HEK293 (cell line): ENCODE data around the gene S1PR2.
A peak's percentile ranks its signal among the peaks of the same experiment; 100 is the strongest.
"Not testable (repeated sequence)": the region's sequence is repeated elsewhere in the genome, so short reads cannot be mapped to it uniquely, and the experiment has no call there.

Source experiments
- CTCF ChIA-PET: fragments of 350-600 bp; formaldehyde crosslinking; extraction: SDS; loops from one replicate; lab custom pipeline; 2021; ENCODE audit warnings: antibody characterized with exemption; lab: Yijun Ruan, JAX
- POLR2A ChIA-PET: fragments of 300-600 bp; formaldehyde crosslinking; extraction: SDS; loops from one replicate; lab custom pipeline; 2020; ENCODE audit warnings: antibody characterized with exemption, inconsistent platforms; lab: Yijun Ruan, JAX
- H3K27ac ChIP-seq: fragments of 200-500 bp; sonication (Bioruptor generic); 2 replicates; pipeline ENCODE4 v1.5.1; 2014; ENCODE audit warnings: low read depth, low read length, control low read depth, inconsistent platforms; ENCODE audit errors: extremely low read depth
- H3K36me3 ChIP-seq, 2 experiments: fragments of 200-500 bp in 1 of 2; sonication (Bioruptor generic) in 1 of 2; 1 replicate in 1 of 2; 2 replicates in 1 of 2; pipeline ENCODE4 v1.5.1; 2014 to 2017; ENCODE audit warnings: inconsistent platforms in 2 of 2, low read length in 2 of 2; ENCODE audit not compliant: control insufficient read depth in 2 of 2, insufficient read depth in 1 of 2
- H3K4me1 ChIP-seq: fragments of 200-500 bp; sonication (Bioruptor generic); 2 replicates; pipeline ENCODE4 v1.5.1; 2014; ENCODE audit warnings: mild to moderate bottlenecking, low read length, inconsistent platforms; ENCODE audit not compliant: control insufficient read depth, insufficient read depth
- H3K4me3 ChIP-seq: 2 replicates; pipeline ENCODE4 v1.5.1; 2011; ENCODE audit warnings: low read depth, mild to moderate bottlenecking, control low read depth, low read length, moderate library complexity
- H3K9me3 ChIP-seq: fragments of 200-500 bp; sonication (Bioruptor generic); 2 replicates; pipeline ENCODE4 v1.5.1; 2014; ENCODE audit warnings: low read depth, low read length, inconsistent platforms; ENCODE audit not compliant: control insufficient read depth, insufficient read depth
- PRDM10 ChIP-seq: fragments of 450-650 bp; formaldehyde crosslinking; IDR thresholded peaks from 2 replicates; pipeline ENCODE4 v1.5.1; 2016; ENCODE audit warnings: missing biosample characterization, missing genetic modification characterization
- PRDM2 ChIP-seq: fragments of 450-650 bp; formaldehyde crosslinking; IDR thresholded peaks from 2 replicates; pipeline ENCODE4 v1.5.1; 2016; ENCODE audit warnings: missing biosample characterization, missing genetic modification characterization, borderline replicate concordance
- REST ChIP-seq: fragments of 450-650 bp; formaldehyde crosslinking; IDR thresholded peaks from 2 replicates; pipeline ENCODE4 v1.5.1; 2016; ENCODE audit warnings: missing biosample characterization, missing genetic modification characterization
- ZNF146 ChIP-seq: fragments of 450-650 bp; formaldehyde crosslinking; IDR thresholded peaks from 2 replicates; pipeline ENCODE4 v1.5.1; 2016; ENCODE audit warnings: missing biosample characterization, missing genetic modification characterization
- ZNF24 ChIP-seq: fragments of 450-650 bp; formaldehyde crosslinking; IDR thresholded peaks from 2 replicates; pipeline ENCODE4 v1.5.1; 2016; ENCODE audit warnings: missing biosample characterization, missing genetic modification characterization
- ZNF292 ChIP-seq: fragments of 450-650 bp; formaldehyde crosslinking; IDR thresholded peaks from 2 replicates; pipeline ENCODE4 v1.5.1; 2016; ENCODE audit warnings: low read depth, missing biosample characterization, missing genetic modification characterization, borderline replicate concordance
- ZNF366 ChIP-seq: fragments of 450-650 bp; formaldehyde crosslinking; conservative IDR thresholded peaks from 2 replicates; pipeline ENCODE4 v1.5.1; 2016; ENCODE audit warnings: missing biosample characterization, missing genetic modification characterization
- ZNF670 ChIP-seq: fragments of 450-650 bp; formaldehyde crosslinking; IDR thresholded peaks from 2 replicates; pipeline ENCODE4 v1.5.1; 2016; ENCODE audit warnings: missing biosample characterization, missing genetic modification characterization, low read depth
- ZNF704 ChIP-seq: fragments of 450-650 bp; formaldehyde crosslinking; IDR thresholded peaks from 2 replicates; pipeline ENCODE4 v1.5.1; 2016; ENCODE audit warnings: missing biosample characterization, missing genetic modification characterization
- ZNF76 ChIP-seq: fragments of 450-650 bp; formaldehyde crosslinking; IDR thresholded peaks from 2 replicates; pipeline ENCODE4; 2016; ENCODE audit warnings: low read depth, missing biosample characterization, missing genetic modification characterization, borderline replicate concordance
- ZNF830 ChIP-seq: fragments of 450-650 bp; IDR thresholded peaks from 2 replicates; pipeline ENCODE4 v1.5.0; 2018; ENCODE audit warnings: missing biosample characterization, missing genetic modification characterization, low read depth, mild to moderate bottlenecking, moderate library complexity
- ZSCAN18 ChIP-seq: fragments of 450-650 bp; formaldehyde crosslinking; IDR thresholded peaks from 2 replicates; pipeline ENCODE4 v1.5.1; 2016; ENCODE audit warnings: missing biosample characterization, missing genetic modification characterization

Gene S1PR2

GRCh38 chr19:10243606-10244005, 12.5 kb upstream of the S1PR2 start:
- H3K9me3 ChIP-seq = no peaks in the 10 kb centered on the region
- CTCF ChIA-PET = interaction anchor here (0.6 kb wide), 1 partner anchor 425 kb away, joined by 4 read pairs; the partner anchor contains the start of gene FBXL12
- no peak overlapping the region for H3K27ac ChIP-seq
- TF ChIP-seq REST (tag by site-specific recombination) (peak; percentile 39; the same call in 1 of the 2 replicates), ZNF670 (no peak), PRDM10 (tag by site-specific recombination) (no peak)
- POLR2A ChIA-PET = interaction anchor here (0.7 kb wide), 1 partner anchor 12 kb away, joined by 4 read pairs; no protein-coding TSS in a partner anchor
- H3K4me1 ChIP-seq = no peaks in the 10 kb centered on the region
- H3K36me3 ChIP-seq = no peaks in the 10 kb centered on the region
- H3K4me3 ChIP-seq = no peak overlapping the region

GRCh38 chr19:10241826-10242449, 10.8 kb upstream of the S1PR2 start:
- CTCF ChIA-PET = interaction anchor here (0.6 kb wide), 1 partner anchor 84 kb away, joined by 3 read pairs; no protein-coding TSS in a partner anchor
- POLR2A ChIA-PET, H3K27ac ChIP-seq: not testable (repeated sequence)

GRCh38 chr19:10238172-10238783, 7.1 kb upstream of the S1PR2 start:
- no peak overlapping the region for H3K4me3 ChIP-seq
- CTCF ChIA-PET = interaction anchor here (0.7 to 1.2 kb wide), 3 partner anchors 10 to 364 kb away, joined by 3 to 4 read pairs (median 3); no protein-coding TSS in a partner anchor
- POLR2A ChIA-PET = interaction anchor here (0.5 kb wide), 1 partner anchor 197 kb away, joined by 3 read pairs; no protein-coding TSS in a partner anchor
- no peak overlapping the region for H3K27ac ChIP-seq
- H3K9me3 ChIP-seq = no peaks in the 10 kb centered on the region
- no peaks in the 10 kb centered on the region for H3K4me1 ChIP-seq
- no peaks in the 10 kb centered on the region for H3K36me3 ChIP-seq
- no peak for TF ChIP-seq ZNF366 (tag by site-specific recombination)
- TF ChIP-seq ZNF704 (tag by site-specific recombination) = no peak
- TF ChIP-seq ZNF146 (tag by site-specific recombination) = peak; percentile 23; the same call in 1 of the 2 replicates
- TF ChIP-seq ZNF292 (tag by site-specific recombination) = no peak
- TF ChIP-seq ZNF24 (tag by site-specific recombination) = peak; percentile 66; the same call in 1 of the 2 replicates
- no peak for TF ChIP-seq ZSCAN18 (tag by site-specific recombination)
- TF ChIP-seq ZNF76 (tag by site-specific recombination) = no peak
- no peak for TF ChIP-seq ZNF830 (tag by site-specific recombination)
- TF ChIP-seq PRDM2 (tag by site-specific recombination) = no peak

More at GRCh38 chr19:10241826-10242449, 10.8 kb upstream of the S1PR2 start:
- not testable (repeated sequence) for H3K9me3 ChIP-seq, H3K4me1 ChIP-seq, H3K4me3 ChIP-seq, H3K36me3 ChIP-seq
